Epithelial cell of proximal tubule (primary cell): Measurements from ENCODE around the gene TRANK1. TPM values are rescaled to one million over a fixed set of nuclear protein-coding genes. Genes with fewer than 3 reads are reported as not detected.

Experiments used
- DNase-seq: peaks from one replicate; pipeline ENCODE4 v3.0.0-alpha.2; 2011; ENCODE audit warnings: low read depth
- H3K4me3 ChIP-seq: 2 replicates; pipeline ENCODE4 v1.5.1; 2011; ENCODE audit warnings: low read depth, mild to moderate bottlenecking, low read length
- CTCF ChIP-seq: conservative IDR thresholded peaks from 2 replicates; pipeline ENCODE4 v1.5.1; 2012; ENCODE audit warnings: low read depth, mild to moderate bottlenecking, low read length
- total RNA-seq: library from RNA; depleted of rRNA; stranded (reverse); fragments of >200 nt; gene quantifications from 2 replicates; pipeline ENCODE4 v1.2.3, GENCODE V29; 2015

Gene TRANK1
- total RNA-seq, 1 donor from 2014 or later, result 3.7 TPM

- DNase-seq, result no peak
- no peak for TF ChIP-seq CTCF
- no peak overlapping the region for H3K4me3 ChIP-seq
Measured at GRCh38 chr3:36859494-36859893, 85.4 kb downstream of the TRANK1 start.

- no peak overlapping the region for H3K4me3 ChIP-seq
- no peak for TF ChIP-seq CTCF
- no peak for DNase-seq
Measured at GRCh38 chr3:36852071-36852470, 92.8 kb downstream of the TRANK1 start.

- no peak for DNase-seq
- TF ChIP-seq CTCF, result no peak
- no peak overlapping the region for H3K4me3 ChIP-seq
Measured at GRCh38 chr3:36850743-36851142, 94.1 kb downstream of the TRANK1 start.

- H3K4me3 ChIP-seq, result no peak overlapping the region
- TF ChIP-seq CTCF, result no peak
- DNase-seq, result no peak
Measured at GRCh38 chr3:36846406-36846805, 98.4 kb downstream of the TRANK1 start.

GRCh38 chr3:36843065-36844051, 101.5 kb downstream of the TRANK1 start:
- TF ChIP-seq CTCF, result peak; percentile 69
- no peak for DNase-seq

GRCh38 chr3:36842275-36842674, 102.6 kb downstream of the TRANK1 start:
- no peak for TF ChIP-seq CTCF
- no peak overlapping the region for H3K4me3 ChIP-seq
- no peak for DNase-seq

More at GRCh38 chr3:36843065-36844051, 101.5 kb downstream of the TRANK1 start:
- H3K4me3 ChIP-seq, result no peak overlapping the region

- no peak for TF ChIP-seq CTCF
- no peak for DNase-seq
- H3K4me3 ChIP-seq, result no peak overlapping the region
Measured at GRCh38 chr3:36840453-36840921, 104.4 kb downstream of the TRANK1 start.
